Measurements from ENCODE around the gene C12orf76.
"Not testable (repeated sequence)": the region's sequence is repeated elsewhere in the genome, so short reads cannot be mapped to it uniquely, and the experiment has no call there.

C12orf76 gene

GRCh38 chr12:110048242-110049027, at the start of gene C12orf76:
TSS of gene C12orf76 (minus strand) at chr12:110048522. CDS start at chr12:110048495, 27 bp downstream.
- H3K4me1 ChIP-seq (ENCODE audit: insufficient read depth, low read length), result no peaks in the 10 kb centered on the region
- no peaks in the 10 kb centered on the region for H3K9me3 ChIP-seq (ENCODE audit: control insufficient read depth, insufficient read depth, low read length)
- H3K9ac ChIP-seq (ENCODE audit: low read depth, low read length), result peak within 1 kb of the TSS; percentile 84
- no peaks in the 10 kb centered on the region for H3K36me3 ChIP-seq (ENCODE audit: insufficient read depth, low read length)

- Histone ChIP-seq H3K4me1 (ENCODE audit: insufficient read depth, low read length) (no peaks in the 10 kb centered on the region), H3K9me3 (ENCODE audit: control insufficient read depth, insufficient read depth, low read length) (no peaks in the 10 kb centered on the region), H3K9ac (ENCODE audit: low read depth, low read length) (no peak overlapping the region), H3K36me3 (ENCODE audit: insufficient read depth, low read length) (no peaks in the 10 kb centered on the region)
Measured at GRCh38 chr12:110093631-110094311, 45.4 kb upstream of the C12orf76 start.

- no peaks in the 10 kb centered on the region for H3K9me3 ChIP-seq (ENCODE audit: control insufficient read depth, insufficient read depth, low read length)
- no peaks in the 10 kb centered on the region for H3K36me3 ChIP-seq (ENCODE audit: insufficient read depth, low read length)
- no peaks in the 10 kb centered on the region for H3K4me1 ChIP-seq (ENCODE audit: insufficient read depth, low read length)
- H3K9ac ChIP-seq (ENCODE audit: low read depth, low read length), result no peak overlapping the region
Measured at GRCh38 chr12:110091136-110091711, 42.9 kb upstream of the C12orf76 start.

- no peaks in the 10 kb centered on the region for H3K9me3 ChIP-seq (ENCODE audit: control insufficient read depth, insufficient read depth, low read length)
- H3K4me1 ChIP-seq (ENCODE audit: insufficient read depth, low read length), result no peaks in the 10 kb centered on the region
- H3K36me3 ChIP-seq (ENCODE audit: insufficient read depth, low read length), result no peaks in the 10 kb centered on the region
- no peak overlapping the region for H3K9ac ChIP-seq (ENCODE audit: low read depth, low read length)
Measured at GRCh38 chr12:110090266-110091135, 42.2 kb upstream of the C12orf76 start.

- H3K4me1 ChIP-seq (ENCODE audit: insufficient read depth, low read length), result no peaks in the 10 kb centered on the region
- H3K9ac ChIP-seq (ENCODE audit: low read depth, low read length), result no peak overlapping the region
- no peaks in the 10 kb centered on the region for H3K36me3 ChIP-seq (ENCODE audit: insufficient read depth, low read length)
- no peaks in the 10 kb centered on the region for H3K9me3 ChIP-seq (ENCODE audit: control insufficient read depth, insufficient read depth, low read length)
Measured at GRCh38 chr12:110088936-110089335, 40.6 kb upstream of the C12orf76 start.

- H3K9ac ChIP-seq (ENCODE audit: low read depth, low read length); H3K9me3 ChIP-seq (ENCODE audit: control insufficient read depth, insufficient read depth, low read length); H3K4me1 ChIP-seq (ENCODE audit: insufficient read depth, low read length); H3K36me3 ChIP-seq (ENCODE audit: insufficient read depth, low read length): not testable (repeated sequence)
Measured at GRCh38 chr12:110088216-110088615, 39.9 kb upstream of the C12orf76 start.

- Histone ChIP-seq H3K36me3 (ENCODE audit: insufficient read depth, low read length) (no peaks in the 10 kb centered on the region), H3K9ac (ENCODE audit: low read depth, low read length) (no peak overlapping the region), H3K9me3 (ENCODE audit: control insufficient read depth, insufficient read depth, low read length) (no peaks in the 10 kb centered on the region), H3K4me1 (ENCODE audit: insufficient read depth, low read length) (no peaks in the 10 kb centered on the region)
Measured at GRCh38 chr12:110084314-110085015, 36.1 kb upstream of the C12orf76 start.

- no peaks in the 10 kb centered on the region for H3K36me3 ChIP-seq (ENCODE audit: insufficient read depth, low read length)
- H3K9ac ChIP-seq (ENCODE audit: low read depth, low read length), result no peak overlapping the region
- no peaks in the 10 kb centered on the region for H3K9me3 ChIP-seq (ENCODE audit: control insufficient read depth, insufficient read depth, low read length)
- H3K4me1 ChIP-seq (ENCODE audit: insufficient read depth, low read length), result no peaks in the 10 kb centered on the region
Measured at GRCh38 chr12:110080410-110080809, 32.1 kb upstream of the C12orf76 start.

- H3K36me3 ChIP-seq (ENCODE audit: insufficient read depth, low read length), result no peaks in the 10 kb centered on the region
- H3K9ac ChIP-seq (ENCODE audit: low read depth, low read length), result no peak overlapping the region
- no peaks in the 10 kb centered on the region for H3K9me3 ChIP-seq (ENCODE audit: control insufficient read depth, insufficient read depth, low read length)
- no peaks in the 10 kb centered on the region for H3K4me1 ChIP-seq (ENCODE audit: insufficient read depth, low read length)
Measured at GRCh38 chr12:110079477-110080400, 31.4 kb upstream of the C12orf76 start.

- Histone ChIP-seq H3K36me3 (ENCODE audit: insufficient read depth, low read length) (no peaks in the 10 kb centered on the region), H3K9ac (ENCODE audit: low read depth, low read length) (no peak overlapping the region), H3K9me3 (ENCODE audit: control insufficient read depth, insufficient read depth, low read length) (no peaks in the 10 kb centered on the region), H3K4me1 (ENCODE audit: insufficient read depth, low read length) (no peaks in the 10 kb centered on the region)
Measured at GRCh38 chr12:110077800-110078199, 29.5 kb upstream of the C12orf76 start.

- Histone ChIP-seq H3K36me3 (ENCODE audit: insufficient read depth, low read length) (no peaks in the 10 kb centered on the region), H3K9me3 (ENCODE audit: control insufficient read depth, insufficient read depth, low read length) (no peaks in the 10 kb centered on the region), H3K4me1 (ENCODE audit: insufficient read depth, low read length) (no peaks in the 10 kb centered on the region), H3K9ac (ENCODE audit: low read depth, low read length) (no peak overlapping the region)
Measured at GRCh38 chr12:110075880-110076279, 27.6 kb upstream of the C12orf76 start.

- H3K9me3 ChIP-seq (ENCODE audit: control insufficient read depth, insufficient read depth, low read length), result no peaks in the 10 kb centered on the region
- no peak overlapping the region for H3K9ac ChIP-seq (ENCODE audit: low read depth, low read length)
- no peaks in the 10 kb centered on the region for H3K4me1 ChIP-seq (ENCODE audit: insufficient read depth, low read length)
- no peaks in the 10 kb centered on the region for H3K36me3 ChIP-seq (ENCODE audit: insufficient read depth, low read length)
Measured at GRCh38 chr12:110074089-110074488, 25.8 kb upstream of the C12orf76 start.

Measured in ES-I3 (cell line).